ENCODE measurements around the gene CXorf65. TPM values are rescaled to one million over a fixed set of nuclear protein-coding genes. Genes with fewer than 3 reads are reported as not detected.
A peak's percentile ranks its signal among the peaks of the same experiment; 100 is the strongest.

The CXorf65 gene
- total RNA-seq, 2 donors from 2014 or later: not detected

GRCh38 chrX:71081330-71082123 is 25.0 kb downstream of the CXorf65 start:
- no peak for DNase-seq
- intact Hi-C loops (cut with DNase I, micrococcal nuclease): no loop called here
- ATAC-seq: no peak

GRCh38 chrX:71070531-71070930 is 36.0 kb downstream of the CXorf65 start:
- intact Hi-C loops (cut with DNase I, micrococcal nuclease): no loop called here
- ATAC-seq (no peak), DNase-seq (no peak)

- intact Hi-C loops (cut with DNase I, micrococcal nuclease): no loop called here
- ATAC-seq (peak; percentile 92), DNase-seq (peak; percentile 88 to 94)
These were observed 38.3 kb downstream of the CXorf65 start, which contains the start of gene SNX12 for GRCh38 chrX:71068044-71068918. Gene SNX12, minus strand, starts transcription at chrX:71068334. Its CDS starts 28 bp downstream, at chrX:71068306.

GRCh38 chrX:71067712-71068043 is 38.9 kb downstream of the CXorf65 start:
- no peak for DNase-seq
- peak; percentile 35 for ATAC-seq
- intact Hi-C loops (cut with DNase I, micrococcal nuclease): no loop called here

- ATAC-seq (peak; percentile 34), DNase-seq (no peak)
- intact Hi-C loops (cut with DNase I, micrococcal nuclease): no loop called here
These were observed 39.5 kb downstream of the CXorf65 start for GRCh38 chrX:71067089-71067488.

- ATAC-seq (no peak), DNase-seq (no peak)
- intact Hi-C loops (cut with DNase I, micrococcal nuclease): no loop called here
These were observed 46.4 kb downstream of the CXorf65 start for GRCh38 chrX:71060127-71060526.

- no peak for DNase-seq
- intact Hi-C loops (cut with DNase I, micrococcal nuclease): no loop called here
- ATAC-seq: no peak
These were observed 48.6 kb downstream of the CXorf65 start for GRCh38 chrX:71057848-71058530.

GRCh38 chrX:71056867-71057266 is 49.7 kb downstream of the CXorf65 start:
- intact Hi-C loops (cut with DNase I, micrococcal nuclease): no loop called here
- ATAC-seq: no peak
- DNase-seq: no peak

Other genes with a start within 250 kb of the CXorf65 start
- gene TEX11, start 198.0 kb downstream of the CXorf65 start, total RNA-seq: 1 to 10 TPM; 1.0 to 2.0 TPM
- under 1 TPM in 1 of 2 donors, not detected in 1; 0.14 TPM for gene SLC7A3, start 175.6 kb downstream of the CXorf65 start, total RNA-seq
- gene SNX12, start 38.4 kb downstream of the CXorf65 start, total RNA-seq: 10 to 100 TPM; 63.4 to 76.1 TPM
- gene FOXO4, start 10.9 kb downstream of the CXorf65 start, total RNA-seq: 10 to 100 TPM; 32.5 to 54.2 TPM
- 10 to 100 TPM; 47.7 to 98.7 TPM for gene IL2RG, start 4.8 kb upstream of the CXorf65 start, total RNA-seq
- 10 to 100 TPM; 35.4 to 37.9 TPM for gene MED12, start 11.9 kb upstream of the CXorf65 start, total RNA-seq
- gene NLGN3, start 38.1 kb upstream of the CXorf65 start, total RNA-seq: 1 to 10 TPM in 1 of 2 donors, under 1 TPM in 1; 0.67 to 1.1 TPM
- 10 to 100 TPM; 67.9 to 72.6 TPM for gene GJB1, start 116.5 kb upstream of the CXorf65 start, total RNA-seq
- 10 to 100 TPM; 15.9 to 17.0 TPM for gene ZMYM3, start 147.4 kb upstream of the CXorf65 start, total RNA-seq
- gene NONO, start 176.9 kb upstream of the CXorf65 start, total RNA-seq: 100 to 1,000 TPM; 158 to 183 TPM
- gene ITGB1BP2, start 195.0 kb upstream of the CXorf65 start, total RNA-seq: 1 to 10 TPM in 1 of 2 donors, under 1 TPM in 1; 0.61 to 1.9 TPM

Measured in left colon (tissue), 2 donors.